Effector CD4-positive, alpha-beta T cell (primary cell): ENCODE results near the gene FADS1.

Experiments
- DNase-seq: peaks from one replicate; pipeline ENCODE4 v3.0.0-alpha.2; 2020

FADS1 gene

DNA sequence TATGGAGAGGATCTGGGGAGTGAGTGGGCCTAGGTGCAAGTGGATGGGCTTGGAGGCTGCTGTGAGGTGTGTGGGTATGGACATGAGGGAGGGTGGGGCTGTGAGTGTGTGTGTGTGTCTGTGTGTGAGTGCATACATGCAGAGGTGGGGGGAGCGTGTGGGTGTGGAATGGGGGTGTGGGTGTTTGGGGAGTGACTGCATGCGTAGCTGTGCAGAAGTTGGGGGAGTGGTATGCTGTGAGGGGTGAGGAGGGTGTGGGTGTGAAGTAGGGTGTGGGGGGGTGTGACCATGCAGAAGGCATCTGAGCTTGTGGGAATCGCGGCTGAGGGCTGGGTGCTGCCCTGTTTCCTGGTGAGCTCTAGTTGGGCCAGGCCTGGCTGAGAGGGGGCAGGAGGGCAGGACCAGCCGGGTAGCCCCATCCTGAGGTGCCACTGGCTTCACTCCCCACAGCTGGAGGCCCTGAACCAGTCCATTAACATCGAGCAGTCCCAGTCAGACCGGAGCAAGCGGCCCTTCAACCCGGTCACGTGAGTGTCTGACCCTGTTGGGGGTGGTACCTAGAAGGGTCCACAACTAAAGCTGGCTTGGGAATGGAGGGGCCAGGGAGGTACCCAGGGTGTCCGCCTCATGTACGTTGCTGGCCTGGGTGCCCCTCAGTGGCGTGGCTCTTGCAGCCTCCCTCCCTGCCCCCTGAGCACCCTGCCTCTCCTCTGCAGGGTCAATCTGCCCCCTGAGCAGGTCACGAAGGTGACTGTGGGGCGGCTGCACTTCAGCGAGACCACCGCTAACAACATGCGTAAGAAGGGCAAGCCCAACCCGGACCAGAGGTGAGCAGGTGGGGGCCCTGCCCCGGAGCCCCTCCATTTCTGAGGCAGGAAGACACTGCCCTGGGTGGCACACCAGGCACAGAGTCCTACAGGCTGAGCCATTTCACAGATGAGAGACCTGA lies 40.9 kb downstream of the FADS1 start:
- no peak for DNase-seq

DNA sequence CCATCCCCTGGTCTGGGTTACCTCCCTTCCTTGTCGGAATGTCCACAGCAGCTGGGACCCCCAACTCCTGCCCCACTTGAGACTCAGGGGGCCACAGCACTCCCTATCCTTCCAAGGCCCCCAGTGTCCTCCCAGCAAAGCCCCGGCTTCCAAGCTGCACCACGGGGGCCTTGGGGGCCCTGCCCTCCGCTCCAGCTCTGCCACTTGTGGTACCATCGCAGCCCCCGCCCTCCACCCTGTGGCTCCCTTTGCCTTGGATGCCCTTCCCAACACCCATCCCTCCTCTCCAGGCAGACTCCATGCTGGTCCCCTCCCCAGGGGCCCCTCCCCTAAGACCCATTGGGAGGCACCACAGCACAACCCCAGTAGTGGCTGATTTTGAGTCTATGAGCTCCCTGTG lies 41.7 kb downstream of the FADS1 start:
- DNase-seq = no peak

DNA sequence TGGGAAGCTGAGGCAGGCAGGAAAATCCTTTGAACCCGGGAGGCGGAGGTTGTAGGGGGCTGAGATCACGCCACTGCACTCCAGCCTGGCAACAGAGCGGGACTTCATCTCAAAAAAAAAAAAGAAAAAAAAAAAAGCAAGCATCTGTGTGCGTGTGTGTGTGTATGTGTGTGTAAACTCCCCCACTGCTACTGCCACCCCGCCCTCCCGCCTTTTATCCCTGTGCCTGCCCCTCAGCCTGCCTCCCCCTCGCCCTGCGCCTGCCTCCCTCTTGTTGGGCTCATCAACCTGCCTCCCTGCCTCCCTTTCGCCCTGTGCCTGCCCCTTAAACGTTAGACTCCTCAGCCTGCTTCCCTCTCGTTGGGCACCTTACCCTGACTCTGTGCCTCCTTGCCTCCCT lies 42.4 kb downstream of the FADS1 start:
- no peak for DNase-seq

GRCh38 chr11:61773809-61774208 lies 43.0 kb downstream of the FADS1 start:
- DNase-seq = no peak

GRCh38 chr11:61773356-61773755 lies 43.4 kb downstream of the FADS1 start:
- DNase-seq = no peak

DNA sequence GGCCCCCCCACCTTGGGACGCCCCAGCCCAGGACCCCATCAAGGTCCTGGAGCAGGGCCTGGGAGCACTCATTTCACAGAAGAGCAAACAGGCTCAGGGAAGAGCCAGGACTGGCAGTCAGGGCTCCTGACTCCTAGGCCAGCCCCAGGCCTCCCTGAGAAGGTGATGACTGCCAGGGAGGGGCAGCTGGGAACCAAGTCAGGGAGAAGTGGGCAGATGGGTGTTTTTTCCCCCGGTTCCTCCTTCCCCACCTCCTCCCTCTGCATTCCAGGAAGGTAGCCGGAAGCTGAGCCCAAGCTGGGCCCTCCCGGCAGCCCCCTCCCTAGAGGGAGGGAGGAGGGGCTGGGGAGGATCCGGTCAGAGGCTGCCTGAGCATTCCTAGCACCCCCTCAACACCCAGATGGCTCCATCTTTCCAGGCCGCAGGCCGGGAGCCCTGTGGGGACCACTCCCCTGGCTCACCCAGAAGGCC lies 44.8 kb downstream of the FADS1 start:
- DNase-seq = no peak

DNA sequence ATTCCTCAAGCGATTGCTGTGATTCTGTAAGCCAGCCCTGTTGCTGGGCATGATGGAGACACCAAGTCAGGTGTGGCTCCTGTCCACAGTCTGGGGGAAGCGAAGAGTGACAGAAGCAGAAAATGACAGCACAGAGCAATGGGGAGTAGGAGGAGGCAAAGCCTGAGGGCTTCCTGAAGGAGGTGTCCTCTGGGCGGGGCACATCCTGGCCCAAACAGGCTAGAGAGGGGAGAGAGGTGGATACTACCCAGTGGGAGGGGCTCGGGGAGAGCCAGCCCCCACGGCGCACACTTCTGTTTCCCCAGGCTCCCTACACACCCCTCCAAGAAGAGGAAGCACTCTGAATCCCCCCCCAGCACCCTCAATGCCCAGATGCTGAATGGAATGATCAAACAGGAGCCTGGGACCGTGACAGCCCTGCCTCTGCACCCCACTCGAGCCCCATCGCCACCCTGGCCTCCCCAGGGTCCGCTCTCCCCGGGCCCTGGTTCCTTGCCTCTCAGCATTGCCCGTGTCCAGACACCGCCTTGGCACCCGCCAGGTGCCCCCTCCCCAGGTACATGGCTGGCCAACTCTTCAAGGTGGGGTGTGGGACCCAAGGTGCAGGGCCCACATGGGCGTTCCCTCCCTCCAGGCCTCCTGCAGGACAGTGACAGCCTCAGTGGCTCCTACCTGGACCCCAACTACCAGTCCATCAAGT lies 45.5 kb downstream of the FADS1 start:
- DNase-seq = no peak

DNA sequence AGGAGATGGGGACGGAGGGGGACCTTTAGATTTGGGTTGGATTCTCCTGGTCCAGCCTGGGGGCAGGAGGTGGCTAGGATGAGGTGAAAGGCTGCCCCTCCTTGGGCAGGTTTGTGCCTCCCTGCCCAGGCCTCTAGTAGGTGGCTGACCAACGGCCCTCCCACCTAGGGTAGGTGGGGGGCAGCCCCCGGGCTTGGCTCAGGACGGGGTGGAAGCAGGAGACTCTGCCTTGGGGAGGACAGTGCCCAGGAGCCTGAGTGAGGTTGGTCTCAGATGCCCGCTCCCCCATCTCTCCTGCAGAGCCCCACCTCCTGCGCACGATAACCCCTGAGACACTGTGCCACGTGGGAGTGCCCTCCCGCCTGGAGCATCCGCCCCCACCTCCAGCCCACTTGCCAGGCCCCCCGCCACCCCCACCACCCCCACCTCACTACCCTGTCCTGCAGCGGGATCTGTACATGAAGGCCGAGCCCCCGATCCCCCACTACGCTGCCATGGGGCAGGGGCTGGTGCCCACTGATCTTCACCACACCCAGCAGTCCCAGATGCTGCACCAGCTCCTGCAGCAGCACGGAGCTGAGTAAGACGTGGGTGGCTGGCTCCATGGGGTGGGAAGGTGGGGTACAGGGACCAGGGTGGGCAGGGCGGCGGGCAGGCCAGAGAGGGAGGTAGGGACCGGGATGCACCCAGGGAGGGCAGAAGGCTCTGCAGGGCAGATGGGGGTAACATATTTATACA lies 46.7 kb downstream of the FADS1 start:
- no peak for DNase-seq

DNA sequence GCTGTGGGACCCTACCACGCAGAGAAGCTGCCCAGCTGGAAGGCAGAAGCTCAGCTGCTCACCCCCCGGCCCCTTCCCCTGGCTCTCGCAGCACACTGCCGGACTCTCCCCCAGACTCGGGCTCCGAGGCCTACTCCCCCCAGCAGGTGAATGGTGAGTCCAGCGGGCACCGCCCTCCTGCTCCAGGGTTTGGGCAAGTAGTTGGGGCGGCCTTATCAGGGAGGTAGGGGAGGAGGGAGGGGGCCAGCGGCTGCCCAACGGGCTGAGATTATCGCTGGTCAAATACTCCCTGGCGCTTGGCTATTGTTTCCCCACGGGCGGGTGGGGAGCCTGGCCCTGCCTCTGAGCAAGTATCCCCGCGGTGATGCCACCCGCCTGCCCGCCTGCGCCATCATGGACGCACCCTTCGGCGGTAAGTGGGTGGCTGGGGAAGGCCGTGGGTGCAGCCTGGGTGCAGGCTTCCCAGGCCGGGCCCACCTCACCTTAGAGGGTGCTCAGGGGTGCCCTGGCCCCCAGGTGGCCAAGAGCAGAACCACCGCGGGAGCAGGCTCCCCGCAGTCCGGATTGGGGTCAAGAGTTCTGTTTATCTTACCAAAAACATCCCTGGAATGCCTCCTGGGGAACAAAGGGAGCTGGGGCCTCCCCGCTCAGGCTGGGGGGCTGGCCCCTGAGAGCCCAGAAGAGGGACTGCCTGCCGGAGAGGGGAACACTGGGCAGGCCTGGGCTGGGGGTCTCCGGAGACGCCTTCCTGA lies 47.5 kb downstream of the FADS1 start:
- DNase-seq = no peak

GRCh38 chr11:61768376-61769076 lies 48.3 kb downstream of the FADS1 start:
- no peak for DNase-seq

GRCh38 chr11:61766353-61766841 lies 50.4 kb downstream of the FADS1 start:
- DNase-seq = no peak

DNA sequence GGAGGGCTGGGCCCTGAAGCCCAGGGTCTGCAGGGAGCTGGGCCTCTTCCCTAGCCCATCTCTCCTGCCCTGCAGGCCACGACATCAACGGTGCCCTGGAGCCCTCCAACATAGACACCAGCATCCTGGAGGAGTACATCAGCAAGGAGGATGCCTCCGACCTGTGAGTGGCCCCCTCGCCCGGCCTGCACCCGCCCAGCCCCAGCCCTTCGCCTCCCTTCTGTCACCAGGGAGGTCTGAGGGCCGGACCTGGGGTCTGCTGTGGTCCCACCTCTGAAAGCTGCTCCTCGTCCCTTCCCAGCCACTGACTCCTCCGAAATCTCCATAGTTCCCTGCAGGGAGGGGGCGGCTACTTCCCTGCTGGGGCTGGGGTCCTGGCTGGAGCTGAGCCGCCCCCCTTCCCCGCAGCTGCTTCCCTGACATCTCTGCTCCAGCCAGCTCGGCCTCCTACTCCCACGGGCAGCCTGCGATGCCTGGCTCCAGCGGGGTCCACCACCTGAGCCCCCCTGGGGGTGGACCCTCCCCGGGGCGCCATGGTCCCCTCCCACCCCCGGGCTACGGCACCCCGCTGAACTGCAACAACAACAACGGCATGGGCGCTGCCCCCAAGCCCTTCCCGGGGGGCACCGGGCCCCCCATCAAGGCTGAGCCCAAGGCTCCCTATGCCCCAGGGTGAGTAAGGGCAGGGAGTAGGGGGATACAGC lies 51.1 kb downstream of the FADS1 start:
- no peak for DNase-seq

- no peak for DNase-seq
Measured at GRCh38 chr11:61764606-61765260, 52.1 kb downstream of the FADS1 start.

DNA sequence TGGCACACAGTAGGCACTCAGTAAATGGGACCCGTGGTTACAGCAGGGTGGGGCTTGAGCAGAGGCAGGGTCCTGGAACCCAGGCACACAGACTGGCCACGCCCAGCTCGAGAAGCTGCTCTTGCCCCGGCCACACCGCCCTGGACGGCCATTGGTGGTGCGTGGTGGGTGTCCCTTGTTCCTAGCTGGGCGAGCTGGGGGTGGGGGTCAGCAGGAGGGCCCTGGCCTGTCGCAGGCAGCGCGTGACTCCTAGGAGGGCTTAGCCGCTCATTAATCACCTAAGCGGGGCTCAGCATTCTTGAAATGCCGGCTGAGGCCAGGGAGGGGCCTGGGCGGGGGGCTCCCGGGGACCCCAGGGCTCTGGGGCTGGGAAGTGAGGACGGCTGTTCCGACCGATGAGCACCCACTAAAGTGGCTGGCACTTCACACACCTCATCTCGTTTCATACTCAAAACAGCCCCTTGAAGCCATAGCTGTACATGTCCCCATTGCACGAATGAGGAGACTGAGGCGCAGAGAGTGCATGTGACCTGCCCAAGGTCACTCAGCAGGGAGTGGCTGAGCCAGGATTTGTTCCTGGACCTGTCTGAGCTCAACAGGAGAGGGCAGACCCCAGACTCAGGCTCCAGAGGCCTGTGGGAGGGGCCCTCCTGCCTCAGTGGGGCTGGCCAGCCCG lies 52.7 kb downstream of the FADS1 start:
- DNase-seq = no peak

- no peak for DNase-seq
Measured at GRCh38 chr11:61762798-61763197, 54.0 kb downstream of the FADS1 start.

GRCh38 chr11:61762223-61762615 lies 54.6 kb downstream of the FADS1 start:
- DNase-seq = no peak

DNA sequence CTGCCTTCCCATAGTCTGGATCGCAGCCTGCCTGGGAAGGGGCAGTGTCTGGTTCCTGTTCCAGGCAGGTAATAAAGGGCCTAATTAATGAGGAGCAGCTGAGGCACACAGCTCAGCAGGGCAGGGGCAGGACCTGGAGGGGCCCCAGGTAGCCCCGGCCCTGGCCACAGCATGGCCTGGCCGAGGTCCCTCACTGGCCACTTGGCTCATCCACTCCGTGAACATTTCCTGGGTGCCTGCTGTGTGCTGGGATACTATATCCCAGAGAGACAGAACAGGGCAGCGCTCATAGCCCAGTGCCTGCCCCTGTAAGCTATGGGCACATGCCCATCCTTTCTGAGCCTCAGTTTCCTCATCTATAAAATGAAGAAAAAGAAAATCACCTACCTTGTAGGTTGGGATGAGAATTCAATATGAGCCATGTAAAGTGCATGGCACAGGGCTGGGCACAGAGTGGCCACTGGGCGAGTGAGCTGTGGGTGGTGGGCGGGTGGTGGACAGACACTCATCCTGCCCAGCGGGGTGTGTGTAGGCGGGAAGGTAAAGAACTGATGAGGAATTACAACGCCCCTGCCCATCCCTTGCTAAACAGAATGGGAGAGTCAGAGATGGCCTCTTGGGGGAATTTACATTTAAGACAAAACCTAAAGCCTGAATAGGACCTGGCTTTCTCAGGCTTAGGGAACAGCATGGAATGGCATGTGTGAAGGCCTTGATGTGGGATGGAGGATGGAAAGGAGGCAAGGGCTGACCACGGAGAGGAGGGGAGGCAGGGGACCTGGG lies 55.2 kb downstream of the FADS1 start:
- DNase-seq = no peak

DNA sequence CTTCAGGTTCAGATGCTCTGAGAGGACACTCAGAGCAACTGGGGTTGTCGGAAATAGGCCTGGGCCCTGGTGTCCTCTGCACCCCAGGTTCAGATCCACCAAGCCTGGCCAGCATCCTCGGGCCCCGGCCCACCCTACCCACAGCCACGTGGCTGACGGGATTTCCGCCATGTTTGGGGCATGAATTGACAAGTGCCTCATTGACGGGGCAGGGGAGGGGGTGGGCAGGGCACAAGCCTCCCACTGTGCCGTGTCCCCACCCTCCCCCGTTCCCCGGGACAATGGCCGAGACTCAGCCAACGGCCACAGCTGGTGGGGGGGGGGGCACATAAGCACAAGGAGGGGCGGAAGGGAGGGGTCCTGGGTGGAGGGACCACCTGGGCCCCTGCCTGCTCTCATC lies 55.9 kb downstream of the FADS1 start:
- no peak for DNase-seq
